Occipital lobe (tissue), 2 donors: Measurements from ENCODE around the gene MRPL32. TPM values are rescaled to one million over a fixed set of nuclear protein-coding genes. Genes with fewer than 3 reads are reported as not detected.

Source experiments
- DNase-seq: peaks from one replicate; lab custom pipeline; 2025; lab: John Stamatoyannopoulos, UW
- total RNA-seq: library from RNA; depleted of rRNA; stranded (reverse); fragments of >200 nt; gene quantifications from one replicate; pipeline ENCODE4 v1.2.3, GENCODE V29; 2014

The MRPL32 gene
- total RNA-seq, 1 donor from 2014 or later: 50.8 TPM

GRCh38 chr7:42926204-42926603 is 6.0 kb upstream of the MRPL32 start:
- DNase-seq: no peak

GRCh38 chr7:42928754-42929153 is 3.4 kb upstream of the MRPL32 start:
- no peak for DNase-seq

GRCh38 chr7:42929449-42929848 is 2.7 kb upstream of the MRPL32 start:
- DNase-seq: no peak

GRCh38 chr7:42930889-42931288 is 1.3 kb upstream of the MRPL32 start:
- DNase-seq: no peak

GRCh38 chr7:42931447-42931833 is 736 bp upstream of the MRPL32 start:
- no peak for DNase-seq

- no peak for DNase-seq
Measured at GRCh38 chr7:42932811-42933591, 825 bp downstream of the MRPL32 start.

GRCh38 chr7:42934291-42934690 is 2.1 kb downstream of the MRPL32 start:
- DNase-seq: no peak

- DNase-seq: no peak
Measured at GRCh38 chr7:42935861-42936260, 3.7 kb downstream of the MRPL32 start.

- DNase-seq: no peak
Measured at GRCh38 chr7:42939457-42940240, 7.5 kb downstream of the MRPL32 start.

- DNase-seq: peak; percentile 69
Measured at GRCh38 chr7:42940985-42941847, 9.0 kb downstream of the MRPL32 start.

- no peak for DNase-seq
Measured at GRCh38 chr7:42945821-42946626, 13.8 kb downstream of the MRPL32 start.

GRCh38 chr7:42946627-42946950 is 14.4 kb downstream of the MRPL32 start:
- no peak for DNase-seq

GRCh38 chr7:42947521-42947920 is 15.3 kb downstream of the MRPL32 start:
- DNase-seq: no peak

- no peak for DNase-seq
Measured at GRCh38 chr7:42950417-42950816, 18.2 kb downstream of the MRPL32 start.

- DNase-seq: no peak
Measured at GRCh38 chr7:42952328-42952727, 20.2 kb downstream of the MRPL32 start.

GRCh38 chr7:42953994-42954393 is 21.8 kb downstream of the MRPL32 start:
- no peak for DNase-seq

- no peak for DNase-seq
Measured at GRCh38 chr7:42956062-42956461, 23.9 kb downstream of the MRPL32 start.

- DNase-seq: no peak
Measured at GRCh38 chr7:42959549-42959948, 27.4 kb downstream of the MRPL32 start.

- DNase-seq: no peak
Measured at GRCh38 chr7:42960762-42961161, 28.6 kb downstream of the MRPL32 start.

GRCh38 chr7:42961170-42961569 is 29.0 kb downstream of the MRPL32 start:
- DNase-seq: no peak

GRCh38 chr7:42964293-42964692 is 32.1 kb downstream of the MRPL32 start:
- no peak for DNase-seq
